GM12872 (cell line): ENCODE results near the gene MID1.

Experiments
- CTCF ChIP-seq: IDR thresholded peaks from 3 replicates; pipeline ENCODE4 v1.5.1; 2011; ENCODE audit warnings: low read depth, mild to moderate bottlenecking, low read length, moderate library complexity; ENCODE audit not compliant: insufficient read depth

Gene MID1

GRCh38 chrX:10529344-10529743 lies 91.0 kb downstream of the MID1 start:
- no peak for TF ChIP-seq CTCF

- no peak for TF ChIP-seq CTCF
Observed at GRCh38 chrX:10526451-10526850, 93.9 kb downstream of the MID1 start.

GRCh38 chrX:10525381-10526120 lies 94.8 kb downstream of the MID1 start:
- no peak for TF ChIP-seq CTCF

DNA sequence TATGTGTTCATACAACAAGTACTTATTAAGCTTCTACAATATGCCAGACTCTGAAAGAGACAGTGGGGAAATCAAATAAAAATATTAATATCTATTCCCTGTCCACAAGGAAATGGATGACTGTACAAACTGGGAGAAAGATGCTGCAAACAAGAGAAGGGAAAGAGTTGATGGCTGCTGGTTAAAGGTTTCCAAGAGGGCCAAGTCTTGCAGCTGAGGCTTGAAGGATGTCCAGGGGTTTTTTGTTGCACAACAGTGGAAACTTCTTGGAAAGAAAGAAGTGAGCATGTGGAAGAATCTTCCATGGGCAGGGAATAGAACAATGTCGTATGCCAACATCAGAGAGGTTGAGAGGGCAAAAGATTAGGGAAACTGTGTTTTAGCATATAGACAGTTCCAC lies 95.8 kb downstream of the MID1 start:
- TF ChIP-seq CTCF = no peak

DNA sequence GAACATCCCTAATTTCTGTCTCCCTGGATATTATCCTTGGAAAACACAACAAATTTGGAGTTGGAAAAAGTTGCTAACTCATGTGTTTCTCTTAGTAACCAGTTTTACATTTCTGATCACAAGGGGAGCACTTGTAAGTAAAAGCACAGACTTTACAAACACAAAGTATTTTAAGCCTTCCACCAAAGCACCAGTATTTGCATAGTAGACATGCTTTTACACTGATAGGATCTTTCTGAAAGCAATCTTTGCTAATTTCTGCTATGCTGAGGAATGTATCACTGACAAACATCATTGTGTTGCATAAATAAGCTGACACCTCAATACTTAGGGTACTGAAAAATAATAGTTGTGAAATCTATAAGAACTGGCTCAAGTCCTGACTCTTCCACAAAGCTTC lies 100.6 kb downstream of the MID1 start:
- no peak for TF ChIP-seq CTCF

- no peak for TF ChIP-seq CTCF
Observed at GRCh38 chrX:10519278-10519677, 101.1 kb downstream of the MID1 start.

DNA sequence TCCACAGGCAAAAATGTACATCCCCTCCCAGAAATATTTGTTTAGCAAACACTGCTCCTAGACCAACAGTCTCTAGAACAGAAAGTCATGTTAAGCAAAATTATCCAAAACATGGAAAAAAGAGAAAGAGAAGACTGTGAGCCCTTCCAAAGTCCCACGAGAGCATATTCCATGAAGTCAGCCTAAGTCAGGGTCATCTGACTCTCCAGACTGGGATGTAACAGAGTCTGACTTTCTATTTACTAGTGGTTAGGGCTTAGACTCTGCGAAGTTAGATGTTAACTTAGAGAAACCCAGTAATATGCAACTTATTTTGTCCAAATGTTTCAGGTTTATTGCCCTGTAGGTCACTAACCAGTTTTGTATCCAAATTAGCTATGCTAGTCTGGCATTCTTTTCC lies 102.3 kb downstream of the MID1 start:
- TF ChIP-seq CTCF = no peak
